Measurements from ENCODE around the gene ATP7A.

The ATP7A gene

DNA sequence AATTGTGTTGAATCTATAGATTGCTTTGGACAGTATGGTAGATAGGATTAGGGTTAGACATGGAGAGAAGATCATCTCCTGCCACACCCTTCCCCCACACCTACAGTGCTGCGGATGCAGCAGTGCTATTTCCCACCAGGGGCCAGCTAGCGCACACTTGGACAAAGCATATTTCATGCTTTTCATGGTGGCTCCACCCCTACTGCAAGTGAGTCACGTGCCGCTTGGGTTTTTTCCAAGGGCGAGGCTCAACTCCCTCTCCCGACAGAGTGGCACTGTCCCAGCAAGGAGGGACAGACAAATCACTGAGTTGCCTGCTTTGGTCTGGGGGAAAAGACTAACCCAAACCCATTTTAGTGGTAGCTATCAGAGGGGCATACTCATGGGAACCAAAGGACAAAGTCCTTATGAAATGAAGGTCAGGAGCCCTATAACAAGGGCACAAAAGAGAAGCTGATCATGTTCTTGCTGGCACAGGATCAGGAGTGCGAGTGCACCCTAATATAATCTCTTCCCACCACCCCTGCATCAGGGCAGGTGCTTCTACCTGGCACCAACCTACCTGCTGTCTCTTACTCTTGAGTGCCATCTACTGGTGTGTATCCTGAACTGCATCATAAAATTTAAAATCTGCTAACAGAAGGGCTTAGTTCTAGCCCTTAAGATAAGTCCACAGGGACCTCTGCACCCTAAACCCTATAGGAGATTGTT is 114.0 kb downstream of the ATP7A start:
- no peaks in the 10 kb centered on the region for H3K36me3 ChIP-seq (ENCODE audit: control insufficient read depth, insufficient read depth, low read length)
- no peaks in the 10 kb centered on the region for H3K4me1 ChIP-seq (ENCODE audit: control insufficient read depth, insufficient read depth, low read length)
- H3K4me3 ChIP-seq (ENCODE audit: insufficient read depth, low read depth, low read length), result no peak overlapping the region
- H3K27ac ChIP-seq (ENCODE audit: insufficient read depth, low read depth, low read length, poor library complexity, severe bottlenecking), result no peak overlapping the region
- no peaks in the 10 kb centered on the region for H3K27me3 ChIP-seq (ENCODE audit: control insufficient read depth, insufficient read depth, low read length, poor library complexity, severe bottlenecking)
- WGBS, 2 experiments, result 64 to 69% methylated on average over 7 of the region's 7 CpGs
- H3K9me3 ChIP-seq (ENCODE audit: control insufficient read depth, low read length), result no peaks in the 10 kb centered on the region

- 80 to 99% methylated on average over 3 of the region's 3 CpGs for WGBS, 2 experiments
- Histone ChIP-seq H3K27me3 (ENCODE audit: control insufficient read depth, insufficient read depth, low read length, poor library complexity, severe bottlenecking) (no peaks in the 10 kb centered on the region), H3K4me3 (ENCODE audit: insufficient read depth, low read depth, low read length) (no peak overlapping the region)
Observed at GRCh38 chrX:78027798-78028197, 117.3 kb downstream of the ATP7A start.

DNA sequence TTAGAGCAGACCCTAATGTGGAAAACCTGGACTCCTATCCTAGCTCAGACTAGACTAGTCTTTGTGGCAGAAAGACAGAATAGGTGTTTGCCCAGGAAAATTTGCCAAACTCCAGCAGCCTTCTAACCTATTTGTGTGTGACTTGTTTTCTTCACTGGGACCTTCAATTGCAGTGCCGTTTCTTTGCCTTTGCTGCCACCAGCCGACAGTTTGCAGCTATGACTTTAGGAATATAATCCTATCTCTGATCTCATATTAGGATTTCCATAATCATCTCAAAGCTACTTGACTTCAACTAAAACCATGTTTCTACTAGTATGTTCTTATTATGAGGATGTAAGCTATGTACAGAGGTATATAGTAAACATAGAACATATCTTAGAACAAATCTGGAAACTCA is 119.2 kb downstream of the ATP7A start:
- H3K4me1 ChIP-seq (ENCODE audit: control insufficient read depth, insufficient read depth, low read length), result no peaks in the 10 kb centered on the region
- 73 to 75% methylated on average over 2 of the region's 2 CpGs for WGBS, 2 experiments
- no peak overlapping the region for H3K27ac ChIP-seq (ENCODE audit: insufficient read depth, low read depth, low read length, poor library complexity, severe bottlenecking)
- H3K9me3 ChIP-seq (ENCODE audit: control insufficient read depth, low read length), result no peaks in the 10 kb centered on the region
- H3K27me3 ChIP-seq (ENCODE audit: control insufficient read depth, insufficient read depth, low read length, poor library complexity, severe bottlenecking), result no peaks in the 10 kb centered on the region
- H3K36me3 ChIP-seq (ENCODE audit: control insufficient read depth, insufficient read depth, low read length), result no peaks in the 10 kb centered on the region
- no peak overlapping the region for H3K4me3 ChIP-seq (ENCODE audit: insufficient read depth, low read depth, low read length)

More at GRCh38 chrX:78027798-78028197, 117.3 kb downstream of the ATP7A start:
- Histone ChIP-seq H3K27ac (ENCODE audit: insufficient read depth, low read depth, low read length, poor library complexity, severe bottlenecking) (no peak overlapping the region), H3K9me3 (ENCODE audit: control insufficient read depth, low read length) (no peaks in the 10 kb centered on the region), H3K36me3 (ENCODE audit: control insufficient read depth, insufficient read depth, low read length) (no peaks in the 10 kb centered on the region), H3K4me1 (ENCODE audit: control insufficient read depth, insufficient read depth, low read length) (no peaks in the 10 kb centered on the region)

DNA sequence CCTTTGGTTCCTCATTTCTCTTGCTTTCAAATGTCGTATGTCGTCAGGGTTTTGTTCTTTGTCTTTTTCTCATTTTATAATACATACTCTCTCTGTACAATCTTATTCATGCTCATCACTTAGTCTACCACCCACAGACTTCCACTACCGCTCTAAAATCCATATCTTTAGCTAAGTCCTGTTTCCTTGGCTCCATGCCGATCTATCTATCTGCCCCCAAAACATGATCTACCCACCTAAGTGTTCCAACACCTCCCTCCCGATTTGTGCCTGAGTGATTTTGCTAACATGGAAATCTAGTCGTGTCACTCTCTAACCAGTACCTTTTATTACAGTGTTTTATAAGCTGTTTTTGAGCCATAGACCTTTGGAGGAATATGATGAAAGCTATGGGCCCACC is 124.6 kb downstream of the ATP7A start:
- Histone ChIP-seq H3K9me3 (ENCODE audit: control insufficient read depth, low read length) (no peaks in the 10 kb centered on the region), H3K4me3 (ENCODE audit: insufficient read depth, low read depth, low read length) (no peak overlapping the region), H3K27ac (ENCODE audit: insufficient read depth, low read depth, low read length, poor library complexity, severe bottlenecking) (no peak overlapping the region), H3K4me1 (ENCODE audit: control insufficient read depth, insufficient read depth, low read length) (no peaks in the 10 kb centered on the region), H3K36me3 (ENCODE audit: control insufficient read depth, insufficient read depth, low read length) (no peaks in the 10 kb centered on the region), H3K27me3 (ENCODE audit: control insufficient read depth, insufficient read depth, low read length, poor library complexity, severe bottlenecking) (no peaks in the 10 kb centered on the region)
- 94 to 95% methylated on average over 4 to 6 of the region's 6 CpGs for WGBS, 2 experiments

DNA sequence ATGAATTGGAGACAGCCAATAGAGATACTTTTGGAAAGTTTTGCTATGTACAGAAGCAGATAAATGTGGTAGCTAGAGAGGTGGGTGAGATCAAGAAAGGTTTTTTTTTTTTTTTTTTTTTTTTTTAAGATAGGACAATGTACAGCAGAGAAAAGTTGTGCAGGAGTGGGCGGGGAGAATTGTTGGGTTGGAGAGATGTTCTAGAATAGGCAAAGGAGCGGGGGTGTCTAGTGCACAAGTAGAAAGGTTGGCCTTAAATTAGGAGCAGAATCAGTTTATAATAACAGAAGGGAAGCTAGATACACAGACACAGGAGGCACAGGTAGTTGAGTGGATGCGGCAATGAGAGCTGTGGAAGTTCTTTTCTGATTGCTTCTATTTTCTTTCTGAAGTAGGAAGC is 127.4 kb downstream of the ATP7A start:
- H3K9me3 ChIP-seq (ENCODE audit: control insufficient read depth, low read length), result no peaks in the 10 kb centered on the region
- WGBS, 2 experiments, result 95 to 100% methylated on average over 3 of the region's 3 CpGs
- no peaks in the 10 kb centered on the region for H3K4me1 ChIP-seq (ENCODE audit: control insufficient read depth, insufficient read depth, low read length)
- no peak overlapping the region for H3K4me3 ChIP-seq (ENCODE audit: insufficient read depth, low read depth, low read length)
- H3K27me3 ChIP-seq (ENCODE audit: control insufficient read depth, insufficient read depth, low read length, poor library complexity, severe bottlenecking), result no peaks in the 10 kb centered on the region
- H3K36me3 ChIP-seq (ENCODE audit: control insufficient read depth, insufficient read depth, low read length), result no peaks in the 10 kb centered on the region
- H3K27ac ChIP-seq (ENCODE audit: insufficient read depth, low read depth, low read length, poor library complexity, severe bottlenecking), result no peak overlapping the region

DNA sequence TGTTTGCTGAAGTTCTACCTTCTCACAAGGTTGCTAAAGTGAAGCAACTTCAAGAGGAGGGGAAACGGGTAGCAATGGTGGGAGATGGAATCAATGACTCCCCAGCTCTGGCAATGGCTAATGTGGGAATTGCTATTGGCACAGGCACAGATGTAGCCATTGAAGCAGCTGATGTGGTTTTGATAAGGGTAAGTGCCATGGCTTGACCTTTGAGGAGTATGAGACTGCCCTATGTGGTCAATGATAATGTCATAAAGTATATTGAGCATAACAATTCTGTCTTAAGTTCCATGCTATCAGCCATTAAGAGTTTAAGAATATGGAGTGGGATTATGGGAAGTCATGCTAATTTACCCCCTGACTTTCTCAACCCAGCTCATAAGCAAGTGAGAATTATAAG is 132.1 kb downstream of the ATP7A start:
- Histone ChIP-seq H3K27me3 (ENCODE audit: control insufficient read depth, insufficient read depth, low read length, poor library complexity, severe bottlenecking) (no peaks in the 10 kb centered on the region), H3K36me3 (ENCODE audit: control insufficient read depth, insufficient read depth, low read length) (no peaks in the 10 kb centered on the region), H3K27ac (ENCODE audit: insufficient read depth, low read depth, low read length, poor library complexity, severe bottlenecking) (no peak overlapping the region), H3K4me1 (ENCODE audit: control insufficient read depth, insufficient read depth, low read length) (no peaks in the 10 kb centered on the region), H3K4me3 (ENCODE audit: insufficient read depth, low read depth, low read length) (no peak overlapping the region), H3K9me3 (ENCODE audit: control insufficient read depth, low read length) (no peaks in the 10 kb centered on the region)
- 86 to 95% methylated on average over 1 of the region's 1 CpG for WGBS, 2 experiments

DNA sequence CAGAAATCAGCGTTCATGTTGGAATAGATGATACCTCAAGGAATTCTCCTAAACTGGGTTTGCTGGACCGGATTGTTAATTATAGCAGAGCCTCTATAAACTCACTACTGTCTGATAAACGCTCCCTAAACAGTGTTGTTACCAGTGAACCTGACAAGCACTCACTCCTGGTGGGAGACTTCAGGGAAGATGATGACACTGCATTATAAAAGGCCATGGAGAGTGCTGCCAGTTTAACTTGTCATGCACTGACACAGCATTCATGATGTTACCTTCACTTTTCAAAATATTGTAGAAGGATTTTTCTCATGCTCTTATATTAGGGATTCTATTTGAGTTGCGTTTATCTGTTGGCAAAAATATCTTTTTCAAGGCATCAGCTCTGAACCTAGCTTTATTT is 135.9 kb downstream of the ATP7A start:
- Histone ChIP-seq H3K27ac (ENCODE audit: insufficient read depth, low read depth, low read length, poor library complexity, severe bottlenecking) (no peak overlapping the region), H3K27me3 (ENCODE audit: control insufficient read depth, insufficient read depth, low read length, poor library complexity, severe bottlenecking) (no peaks in the 10 kb centered on the region), H3K4me1 (ENCODE audit: control insufficient read depth, insufficient read depth, low read length) (no peaks in the 10 kb centered on the region), H3K36me3 (ENCODE audit: control insufficient read depth, insufficient read depth, low read length) (no peaks in the 10 kb centered on the region), H3K4me3 (ENCODE audit: insufficient read depth, low read depth, low read length) (no peak overlapping the region), H3K9me3 (ENCODE audit: control insufficient read depth, low read length) (no peaks in the 10 kb centered on the region)
- whole genome bisulfite sequencing, 2 experiments, result 76 to 89% methylated on average over 3 to 4 of the region's 4 CpGs

- no peaks in the 10 kb centered on the region for H3K27me3 ChIP-seq (ENCODE audit: control insufficient read depth, insufficient read depth, low read length, poor library complexity, severe bottlenecking)
- no peak overlapping the region for H3K4me3 ChIP-seq (ENCODE audit: insufficient read depth, low read depth, low read length)
- no peaks in the 10 kb centered on the region for H3K36me3 ChIP-seq (ENCODE audit: control insufficient read depth, insufficient read depth, low read length)
- WGBS, 2 experiments, result 33% methylated on average over 1 of the region's 2 CpGs; no CpG with 5 or more reads in 1 of the 2 experiments
- H3K9me3 ChIP-seq (ENCODE audit: control insufficient read depth, low read length), result no peaks in the 10 kb centered on the region
- H3K4me1 ChIP-seq (ENCODE audit: control insufficient read depth, insufficient read depth, low read length), result no peaks in the 10 kb centered on the region
- H3K27ac ChIP-seq (ENCODE audit: insufficient read depth, low read depth, low read length, poor library complexity, severe bottlenecking), result no peak overlapping the region
Observed at GRCh38 chrX:78048052-78048451, 137.6 kb downstream of the ATP7A start.

DNA sequence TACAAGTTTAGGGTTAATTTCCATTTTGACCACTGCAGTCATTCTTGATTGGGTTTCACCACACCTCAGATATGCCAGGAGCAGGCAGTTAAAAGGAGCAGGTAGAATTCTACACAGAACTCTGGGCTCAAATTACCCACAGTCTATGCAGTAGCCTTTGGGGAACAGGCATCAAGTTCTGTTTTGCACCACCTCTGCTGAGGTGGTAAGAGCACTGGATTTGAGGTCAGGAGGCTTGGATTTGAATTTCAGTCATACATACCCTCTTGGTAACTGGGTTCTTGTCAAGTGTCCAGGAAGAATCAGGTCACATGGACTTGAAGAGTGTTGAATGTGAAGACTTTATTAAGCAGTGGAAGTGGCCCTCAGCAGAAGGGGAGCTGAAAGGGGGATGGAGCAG is 153.2 kb downstream of the ATP7A start:
- no peaks in the 10 kb centered on the region for H3K27me3 ChIP-seq (ENCODE audit: control insufficient read depth, insufficient read depth, low read length, poor library complexity, severe bottlenecking)
- H3K36me3 ChIP-seq (ENCODE audit: control insufficient read depth, insufficient read depth, low read length), result no peaks in the 10 kb centered on the region
- no peak overlapping the region for H3K27ac ChIP-seq (ENCODE audit: insufficient read depth, low read depth, low read length, poor library complexity, severe bottlenecking)
- no peak overlapping the region for H3K4me3 ChIP-seq (ENCODE audit: insufficient read depth, low read depth, low read length)
- no peaks in the 10 kb centered on the region for H3K4me1 ChIP-seq (ENCODE audit: control insufficient read depth, insufficient read depth, low read length)
- H3K9me3 ChIP-seq (ENCODE audit: control insufficient read depth, low read length), result no peaks in the 10 kb centered on the region

DNA sequence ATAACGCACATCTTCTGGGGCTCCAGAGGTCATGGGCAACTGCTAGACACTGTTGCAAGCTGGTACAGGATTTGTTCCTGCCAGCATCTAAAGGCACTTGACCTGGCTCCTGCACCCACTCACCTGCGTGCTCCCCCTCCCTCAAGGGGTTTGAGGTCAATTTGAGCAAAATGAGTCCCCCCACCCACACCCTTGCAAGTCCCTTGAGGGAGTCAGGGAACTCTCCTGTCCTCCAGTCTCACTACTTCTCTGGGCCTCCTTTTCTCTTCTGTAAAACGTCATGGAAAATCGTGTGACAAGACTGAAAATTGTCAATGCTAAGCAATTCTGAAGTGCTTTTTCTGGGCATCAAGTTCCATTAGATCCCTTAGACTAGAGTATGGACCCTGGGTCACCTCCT is 153.7 kb downstream of the ATP7A start:
- Histone ChIP-seq H3K9me3 (ENCODE audit: control insufficient read depth, low read length) (no peaks in the 10 kb centered on the region), H3K27me3 (ENCODE audit: control insufficient read depth, insufficient read depth, low read length, poor library complexity, severe bottlenecking) (no peaks in the 10 kb centered on the region), H3K4me3 (ENCODE audit: insufficient read depth, low read depth, low read length) (no peak overlapping the region), H3K36me3 (ENCODE audit: control insufficient read depth, insufficient read depth, low read length) (no peaks in the 10 kb centered on the region), H3K27ac (ENCODE audit: insufficient read depth, low read depth, low read length, poor library complexity, severe bottlenecking) (no peak overlapping the region), H3K4me1 (ENCODE audit: control insufficient read depth, insufficient read depth, low read length) (no peaks in the 10 kb centered on the region)
- WGBS, 2 experiments, result 93% methylated on average over 4 of the region's 4 CpGs
